HepG2 (cell line): ENCODE measurements around the gene PPP3R1. TPM values are rescaled to one million over a fixed set of nuclear protein-coding genes. Genes with fewer than 3 reads are reported as not detected.

Experiments used
- BATF2 ChIP-seq: sonication (generic); formaldehyde crosslinking; IDR thresholded peaks from 2 replicates; pipeline ENCODE4 v1.8.0; 2022; ENCODE audit warnings: mild to moderate bottlenecking, missing genetic modification reagents, moderate library complexity
- FOXA1 ChIP-seq, 2 experiments: fragments of 450-650 bp in 1 of 2; sonication (generic) in 1 of 2; formaldehyde crosslinking in 1 of 2; IDR thresholded peaks; 2 replicates each; pipeline versions ENCODE4 v1.4.0 to v1.6.1; 2016 to 2020; ENCODE audit warnings: missing genetic modification reagents in 1 of 2
- FOXK1 ChIP-seq: sonication (generic); formaldehyde crosslinking; IDR thresholded peaks from 2 replicates; pipeline ENCODE4 v1.4.0; 2020; ENCODE audit warnings: low read depth, missing genetic modification reagents, borderline replicate concordance
- HNRNPH1 ChIP-seq: fragments of 200-400 bp; formaldehyde crosslinking; optimal IDR thresholded peaks from 2 replicates; pipeline ENCODE3; 2017; ENCODE audit warnings: mild to moderate bottlenecking, low read depth, low read length
- MXD3 ChIP-seq: IDR thresholded peaks from 2 replicates; pipeline ENCODE4 v1.6.1; 2016; ENCODE audit warnings: mild to moderate bottlenecking, missing biosample characterization, missing genetic modification reagents
- NFYC ChIP-seq: IDR thresholded peaks from 2 replicates; pipeline ENCODE4 v1.6.1; 2016; ENCODE audit warnings: missing genetic modification reagents, missing compliant biosample characterization
- PAX8 ChIP-seq: sonication (generic); formaldehyde crosslinking; IDR thresholded peaks from 2 replicates; pipeline ENCODE4 v1.8.0; 2022; ENCODE audit warnings: mild to moderate bottlenecking, missing genetic modification reagents, borderline replicate concordance
- POGK ChIP-seq: sonication (generic); formaldehyde crosslinking; conservative IDR thresholded peaks from 2 replicates; pipeline ENCODE4 v1.8.0; 2022; ENCODE audit warnings: mild to moderate bottlenecking, moderate library complexity, missing genetic modification reagents
- SMAD3 ChIP-seq: sonication (generic); formaldehyde crosslinking; IDR thresholded peaks from 2 replicates; pipeline ENCODE4 v1.4.0; 2020; ENCODE audit warnings: missing genetic modification reagents
- TAF1 ChIP-seq: sonication (generic); formaldehyde crosslinking; IDR thresholded peaks from 2 replicates; pipeline ENCODE4 v1.4.0; 2020; ENCODE audit warnings: missing genetic modification reagents
- TARDBP ChIP-seq: sonication (generic); formaldehyde crosslinking; IDR thresholded peaks from 2 replicates; pipeline ENCODE4 v1.8.0; 2022; ENCODE audit warnings: mild to moderate bottlenecking, missing genetic modification reagents
- YEATS2 ChIP-seq: sonication (generic); formaldehyde crosslinking; IDR thresholded peaks from 2 replicates; pipeline ENCODE4 v1.4.0; 2020; ENCODE audit warnings: missing genetic modification reagents, borderline replicate concordance
- ZBTB34 ChIP-seq: sonication (generic); formaldehyde crosslinking; IDR thresholded peaks from 2 replicates; pipeline ENCODE4 v1.8.0; 2022; ENCODE audit warnings: mild to moderate bottlenecking, missing genetic modification reagents
- ZBTB43 ChIP-seq: sonication (generic); formaldehyde crosslinking; conservative IDR thresholded peaks from 2 replicates; pipeline ENCODE4 v1.4.0; 2020; ENCODE audit warnings: missing genetic modification reagents
- ZKSCAN5 ChIP-seq: sonication (generic); formaldehyde crosslinking; IDR thresholded peaks from 2 replicates; pipeline ENCODE4 v1.5.1; 2020; ENCODE audit warnings: mild to moderate bottlenecking, missing genetic modification reagents
- ZNF101 ChIP-seq: sonication (generic); formaldehyde crosslinking; IDR thresholded peaks from 2 replicates; pipeline ENCODE4 v1.4.0; 2020; ENCODE audit warnings: mild to moderate bottlenecking, low read depth, missing genetic modification reagents, borderline replicate concordance
- ZNF501 ChIP-seq: sonication (generic); formaldehyde crosslinking; IDR thresholded peaks from 2 replicates; pipeline ENCODE4 v1.5.1; 2020; ENCODE audit warnings: mild to moderate bottlenecking, moderate library complexity, missing genetic modification reagents
- ZNF572 ChIP-seq: sonication (generic); formaldehyde crosslinking; IDR thresholded peaks from 2 replicates; pipeline ENCODE4 v1.5.1; 2020; ENCODE audit warnings: mild to moderate bottlenecking, missing genetic modification reagents
- ZNF777 ChIP-seq: sonication (generic); formaldehyde crosslinking; IDR thresholded peaks from 2 replicates; pipeline ENCODE4 v1.4.0; 2020; ENCODE audit warnings: missing genetic modification reagents
- ZNF878 ChIP-seq: sonication (generic); formaldehyde crosslinking; IDR thresholded peaks from 2 replicates; pipeline ENCODE4 v1.8.1; 2023; ENCODE audit warnings: mild to moderate bottlenecking, missing genetic modification reagents, moderate library complexity
- ZSCAN12 ChIP-seq: sonication (generic); formaldehyde crosslinking; IDR thresholded peaks from 2 replicates; pipeline ENCODE4 v1.9.0; 2021; ENCODE audit warnings: mild to moderate bottlenecking, missing genetic modification reagents
- polyA plus RNA-seq, 8 experiments: library from polyadenylated mRNA; depleted of rRNA in 3 of 8; stranded (reverse) in 7 of 8; unstranded in 1 of 8; fragments of >200 nt; fragmentation: Illumina TruSeq in 4 of 8; extraction: Trizol in 4 of 8; gene quantifications; 2 replicates each; pipeline versions ENCODE4 v1.2.1 to v1.2.3, GENCODE V29; 2011 to 2016; ENCODE audit warnings: low read depth in 4 of 8, missing spikeins in 1 of 8, mixed read lengths in 1 of 8; ENCODE audit not compliant: insufficient read depth in 1 of 8
- total RNA-seq, 5 experiments: library from RNA; depleted of rRNA; stranded (reverse); fragments of >200 nt; fragmentation: Illumina TruSeq; extraction: Trizol; gene quantifications; 2 replicates each; pipeline ENCODE4 v1.2.3, GENCODE V29; 2016; ENCODE audit warnings: low read depth in 1 of 5

PPP3R1 gene
- total and polyA plus RNA-seq, 2 of the 13 experiments (the other 11 are each of a cell fraction or from before 2014, with no cell fraction given) = 11.6 to 25.7 TPM

- no peak for TF ChIP-seq BATF2
- peak; percentile 67 for TF ChIP-seq TAF1 (CRISPR knock-in tag)
- TF ChIP-seq NFYC (CRISPR knock-in tag) = peak; percentile 78
- TF ChIP-seq ZKSCAN5 = peak; percentile 69; the same call in 1 of the 2 replicates
- peak; percentile 88 for TF ChIP-seq SMAD3 (CRISPR knock-in tag)
- no peak for TF ChIP-seq HNRNPH1
- peak; percentile 94; the same call in 1 of the 2 replicates for TF ChIP-seq TARDBP (CRISPR knock-in tag)
- no peak for TF ChIP-seq ZBTB43
- TF ChIP-seq POGK (CRISPR knock-in tag) = peak; percentile 95
- 0 out of 2 replicates have a peak, but pooled peaks have one; percentile 75 for TF ChIP-seq ZSCAN12 (CRISPR knock-in tag)
- TF ChIP-seq MXD3 (CRISPR knock-in tag) = peak; percentile 91; the same call in 1 of the 2 replicates
- no peak for TF ChIP-seq ZBTB34 (CRISPR knock-in tag)
- peak; percentile 77 for TF ChIP-seq FOXK1 (CRISPR knock-in tag)
- no peak for TF ChIP-seq PAX8 (CRISPR knock-in tag)
- TF ChIP-seq ZNF878 (CRISPR knock-in tag) = peak; percentile 82; the same call in 1 of the 2 replicates
- peak; percentile 98 for TF ChIP-seq YEATS2 (CRISPR knock-in tag)
- no peak for TF ChIP-seq ZNF101 (CRISPR knock-in tag)
- TF ChIP-seq ZNF501 (CRISPR knock-in tag) = peak; percentile 98
- no peak for TF ChIP-seq ZNF777 (CRISPR knock-in tag)
- TF ChIP-seq ZNF572 (CRISPR knock-in tag) = peak; percentile 91; the same call in 1 of the 2 replicates
- no peak for TF ChIP-seq FOXA1 (IDR thresholded peaks at IDR 0.05)
- TF ChIP-seq FOXA1 (CRISPR knock-in tag; IDR thresholded peaks at IDR 0.05) = no peak
Measured at GRCh38 chr2:68157402-68158133, 94.8 kb downstream of the PPP3R1 start, which contains the start of gene PNO1 (continued).
